Lower lobe of right lung (tissue), 2 donors: ENCODE data around the gene ASF1A. TPM values are rescaled to one million over a fixed set of nuclear protein-coding genes. Genes with fewer than 3 reads are reported as not detected.
"Not testable (repeated sequence)": the region's sequence is repeated elsewhere in the genome, so short reads cannot be mapped to it uniquely, and the experiment has no call there.

Source experiments
- ATAC-seq, 2 donors: fragments of 200-7000 bp; cut with Tn5 transposase; one replicate each; pipeline ENCODE4 v1.9.1; 2020 to 2022; ENCODE audit warnings: mild to moderate bottlenecking in 2 of 2, moderate library complexity in 2 of 2
- DNase-seq: peaks from one replicate; pipeline ENCODE4 v3.0.0-alpha.2; 2020
- H3K27ac ChIP-seq: fragments of 200-600 bp; one replicate; pipeline ENCODE4 v1.8.0; 2022
- H3K27me3 ChIP-seq: fragments of 200-600 bp; one replicate; pipeline ENCODE4 v1.8.0; 2022; ENCODE audit warnings: low read depth
- H3K36me3 ChIP-seq: fragments of 200-600 bp; one replicate; pipeline ENCODE4 v1.8.0; 2022; ENCODE audit warnings: mild to moderate bottlenecking
- H3K4me1 ChIP-seq: fragments of 200-600 bp; one replicate; pipeline ENCODE4 v1.8.0; 2022
- H3K4me3 ChIP-seq: fragments of 200-600 bp; one replicate; pipeline ENCODE4 v1.8.0; 2022; ENCODE audit warnings: mild to moderate bottlenecking
- H3K9me3 ChIP-seq: fragments of 200-600 bp; one replicate; pipeline ENCODE4 v1.8.0; 2022
- intact Hi-C: fragments of 100-400 bp; cut with DNase I; formaldehyde crosslinking; loops from one replicate; pipeline ENCODE4 v1.11.0; 2022
- total RNA-seq: library from RNA; stranded (reverse); fragmentation: NEBNext Ultra II Directional; extraction: Animal tissue kit (Norgen Biotek cat#: 25700); gene quantifications from one replicate; pipeline ENCODE4 v1.2.1, GENCODE V29; 2021
- TF ChIP-seq, protein P1 (sequence below): fragments of 200-600 bp; IDR thresholded peaks from one replicate; pipeline ENCODE4 v1.8.0; 2022; ENCODE audit warnings: antibody characterized with exemption, mild to moderate bottlenecking
- donor health status: DM: no; HTN: yes; CAD: no; lungs with severe emphysema.

The ASF1A gene
- total RNA-seq, 1 donor from 2014 or later, result 25.9 TPM

DNA sequence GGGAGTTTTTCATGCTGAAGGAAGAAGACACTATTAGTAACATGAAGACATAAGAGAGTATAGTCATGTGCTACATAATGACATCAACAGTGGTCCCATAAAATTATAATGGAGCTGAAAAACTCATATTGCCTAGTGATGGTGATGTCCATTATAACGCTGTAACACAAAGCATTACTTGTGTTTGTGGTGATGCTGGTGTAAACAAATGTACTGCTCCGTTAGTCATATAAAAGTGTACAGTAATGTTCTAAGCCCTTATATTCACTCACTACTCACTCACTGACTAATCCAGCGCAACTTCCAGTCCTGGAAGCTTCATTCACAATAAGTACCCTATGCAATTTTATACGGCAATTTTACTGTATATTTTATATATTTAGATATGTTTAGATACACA, 26.8 kb upstream of the ASF1A start:
- intact Hi-C loops, result no loop called here
- no peak for ATAC-seq
- Histone ChIP-seq H3K4me1 (peaks cover 17% of the 10 kb centered on the region), H3K9me3 (peaks cover 3% of the 10 kb centered on the region), H3K27me3 (no peaks in the 10 kb centered on the region), H3K4me3 (no peak overlapping the region), H3K36me3 (no peaks in the 10 kb centered on the region), H3K27ac (no peak overlapping the region)
- TF ChIP-seq, protein P1, sequence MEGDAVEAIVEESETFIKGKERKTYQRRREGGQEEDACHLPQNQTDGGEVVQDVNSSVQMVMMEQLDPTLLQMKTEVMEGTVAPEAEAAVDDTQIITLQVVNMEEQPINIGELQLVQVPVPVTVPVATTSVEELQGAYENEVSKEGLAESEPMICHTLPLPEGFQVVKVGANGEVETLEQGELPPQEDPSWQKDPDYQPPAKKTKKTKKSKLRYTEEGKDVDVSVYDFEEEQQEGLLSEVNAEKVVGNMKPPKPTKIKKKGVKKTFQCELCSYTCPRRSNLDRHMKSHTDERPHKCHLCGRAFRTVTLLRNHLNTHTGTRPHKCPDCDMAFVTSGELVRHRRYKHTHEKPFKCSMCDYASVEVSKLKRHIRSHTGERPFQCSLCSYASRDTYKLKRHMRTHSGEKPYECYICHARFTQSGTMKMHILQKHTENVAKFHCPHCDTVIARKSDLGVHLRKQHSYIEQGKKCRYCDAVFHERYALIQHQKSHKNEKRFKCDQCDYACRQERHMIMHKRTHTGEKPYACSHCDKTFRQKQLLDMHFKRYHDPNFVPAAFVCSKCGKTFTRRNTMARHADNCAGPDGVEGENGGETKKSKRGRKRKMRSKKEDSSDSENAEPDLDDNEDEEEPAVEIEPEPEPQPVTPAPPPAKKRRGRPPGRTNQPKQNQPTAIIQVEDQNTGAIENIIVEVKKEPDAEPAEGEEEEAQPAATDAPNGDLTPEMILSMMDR, result no peak
- DNase-seq, result no peak

DNA sequence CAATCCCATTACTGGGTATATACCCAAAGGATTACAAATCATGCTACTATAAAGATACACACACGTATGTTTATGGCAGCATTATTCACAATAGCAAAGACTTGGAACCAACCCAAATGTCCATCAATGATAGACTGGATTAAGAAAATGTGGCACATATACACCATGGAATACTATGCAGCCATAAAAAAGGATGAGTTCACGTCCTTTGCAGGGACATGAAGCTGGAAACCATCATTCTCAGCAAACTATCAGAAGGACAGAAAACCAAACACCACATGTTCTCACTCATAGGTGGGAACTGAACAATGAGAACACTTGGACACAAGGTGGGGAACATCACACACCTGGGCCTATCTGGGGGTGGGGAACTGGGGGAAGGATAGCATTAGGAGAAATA, 25.1 kb upstream of the ASF1A start:
- intact Hi-C loops, H3K27ac ChIP-seq, H3K27me3 ChIP-seq, DNase-seq, H3K4me3 ChIP-seq, H3K9me3 ChIP-seq, H3K36me3 ChIP-seq, ATAC-seq: not testable (repeated sequence)
- peaks cover 17% of the 10 kb centered on the region for H3K4me1 ChIP-seq

DNA sequence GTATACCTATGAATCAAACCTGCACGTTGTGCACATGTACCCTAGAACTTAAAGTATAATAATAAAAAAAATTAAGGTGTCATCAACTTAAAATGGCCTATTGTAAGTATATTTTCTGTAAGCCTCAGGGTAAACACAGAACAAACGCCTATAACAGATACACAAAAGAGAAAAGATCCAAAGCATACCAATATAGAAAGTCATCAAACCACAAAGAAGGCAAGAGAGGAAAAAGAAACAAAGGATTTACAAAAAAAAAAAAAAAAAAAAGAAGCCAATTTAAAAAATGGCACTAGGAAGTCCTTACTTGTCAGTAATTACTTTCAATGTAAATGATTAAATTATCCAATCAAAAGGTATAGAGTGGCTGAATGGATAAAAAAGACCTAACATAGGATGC, 24.6 kb upstream of the ASF1A start:
- Histone ChIP-seq H3K9me3 (peaks cover 3% of the 10 kb centered on the region), H3K27ac (no peak overlapping the region), H3K4me1 (peaks cover 16% of the 10 kb centered on the region), H3K27me3 (no peaks in the 10 kb centered on the region), H3K4me3 (no peak overlapping the region), H3K36me3 (no peaks in the 10 kb centered on the region)
- DNase-seq, result no peak
- TF ChIP-seq, protein P1, result no peak
- intact Hi-C loops, result no loop called here
- no peak for ATAC-seq

DNA sequence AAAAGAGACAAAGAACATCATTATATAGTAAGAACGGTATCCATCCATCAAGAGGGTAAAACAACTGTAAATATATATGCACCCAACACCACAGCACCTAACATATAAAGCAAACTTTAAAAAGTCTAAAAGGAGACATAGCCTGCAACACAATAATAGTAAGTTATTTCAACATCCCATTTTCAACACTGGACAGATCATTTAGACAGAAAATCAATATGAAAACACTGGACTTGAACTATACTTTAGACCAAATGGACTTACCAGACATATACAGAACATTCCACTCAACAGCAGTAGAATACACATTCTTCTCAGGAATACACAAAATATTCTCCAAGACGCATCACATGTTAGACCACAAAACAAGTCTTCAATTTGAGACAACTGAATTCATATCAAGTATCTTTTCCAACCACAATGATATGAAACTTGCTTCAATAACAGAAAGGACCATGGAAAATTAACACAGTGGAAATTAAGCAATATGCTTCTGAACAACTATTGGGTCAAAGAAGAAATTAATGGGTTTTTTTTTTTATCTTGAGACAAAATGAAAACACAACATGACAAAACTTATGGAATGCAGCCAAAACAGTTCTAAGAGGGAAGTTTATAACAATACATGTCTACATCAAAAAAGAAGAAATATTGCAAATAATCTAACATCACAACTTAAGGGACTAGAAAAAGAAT, 23.9 kb upstream of the ASF1A start:
- H3K36me3 ChIP-seq, result no peaks in the 10 kb centered on the region
- intact Hi-C loops, result no loop called here
- ATAC-seq, result no peak
- no peaks in the 10 kb centered on the region for H3K27me3 ChIP-seq
- H3K4me3 ChIP-seq, result no peak overlapping the region
- H3K4me1 ChIP-seq, result peaks cover 9% of the 10 kb centered on the region
- H3K9me3 ChIP-seq, result peaks cover 3% of the 10 kb centered on the region
- TF ChIP-seq, protein P1, result no peak
- H3K27ac ChIP-seq, result no peak overlapping the region
- no peak for DNase-seq

DNA sequence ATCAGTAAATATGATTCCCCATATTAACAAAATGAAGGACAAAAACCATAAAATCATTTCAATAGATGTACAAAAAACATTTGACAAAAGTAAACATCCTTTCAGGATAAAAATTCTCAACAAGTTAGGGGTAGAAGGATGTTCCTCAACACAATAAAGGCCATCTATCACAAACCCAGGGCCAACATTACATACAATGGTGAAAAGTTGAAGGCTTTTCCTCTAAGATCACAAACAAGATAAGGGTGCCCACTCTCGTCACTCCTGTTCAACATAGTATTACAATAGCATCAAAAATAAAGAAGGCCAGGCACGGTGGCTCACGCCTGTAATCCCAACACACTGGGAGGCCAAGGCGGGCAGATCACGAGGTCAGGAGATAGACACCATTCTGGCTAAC, 22.6 kb upstream of the ASF1A start:
- no peak for ATAC-seq
- intact Hi-C loops, result no loop called here
- peaks cover 5% of the 10 kb centered on the region for H3K4me1 ChIP-seq
- no peak for DNase-seq
- no peak overlapping the region for H3K4me3 ChIP-seq
- H3K36me3 ChIP-seq, result no peaks in the 10 kb centered on the region
- no peaks in the 10 kb centered on the region for H3K27me3 ChIP-seq
- H3K27ac ChIP-seq, result no peak overlapping the region
- peaks cover 3% of the 10 kb centered on the region for H3K9me3 ChIP-seq
- TF ChIP-seq, protein P1, result no peak

DNA sequence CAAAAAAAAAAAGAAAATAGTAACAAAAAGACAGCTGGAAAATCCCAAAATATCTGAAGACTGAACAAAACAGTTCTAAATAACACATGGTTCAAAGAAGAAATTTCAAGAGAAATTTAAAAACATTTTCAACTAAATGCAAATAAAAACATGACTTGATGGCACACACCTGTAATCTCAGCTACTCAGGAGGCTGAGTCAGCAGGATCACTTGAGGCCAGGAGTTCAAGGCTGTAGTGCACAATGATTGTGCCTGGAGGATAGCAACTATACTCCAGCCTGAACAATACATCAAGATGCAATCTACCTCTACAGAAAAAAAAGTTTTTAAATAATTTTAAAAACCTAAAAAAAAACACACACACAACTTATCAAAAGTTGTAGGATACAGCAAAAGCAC, 21.6 kb upstream of the ASF1A start:
- H3K27me3 ChIP-seq, result no peaks in the 10 kb centered on the region
- intact Hi-C loops, result no loop called here
- TF ChIP-seq, protein P1, result no peak

More for the DNA sequence above, 21.6 kb upstream of the ASF1A start:
- Histone ChIP-seq H3K4me1 (peaks cover 5% of the 10 kb centered on the region), H3K27ac (no peak overlapping the region), H3K4me3 (no peak overlapping the region), H3K36me3 (no peaks in the 10 kb centered on the region), H3K9me3 (peaks cover 3% of the 10 kb centered on the region)
- no peak for ATAC-seq
- no peak for DNase-seq
